GM12878 (cell line): ENCODE results near the gene OOSP3. TPM values are rescaled to one million over a fixed set of nuclear protein-coding genes. Genes with fewer than 3 reads are reported as not detected.
A peak's percentile ranks its signal among the peaks of the same experiment; 100 is the strongest.

Experiments
- ATAC-seq: fragments of 200-7000 bp; cut with Tn5 transposase; 3 replicates; pipeline ENCODE4 v1.9.1; 2020; ENCODE audit warnings: mild to moderate bottlenecking, moderate library complexity
- BruUV-seq: library from RNA; stranded (reverse); fragments of 400-500 nt; replicated peaks from 2 replicates; lab custom pipeline; 2021; lab: Mats Ljungman, UMichigan
- CTCF ChIA-PET: fragments of 300-600 bp; sonication (Branson Sonifier 250); formaldehyde crosslinking; extraction: SDS; loops from one replicate; lab custom pipeline; 2021; ENCODE audit warnings: inconsistent platforms; lab: Yijun Ruan, JAX
- POLR2A ChIA-PET: fragments of 350-600 bp; formaldehyde crosslinking; extraction: SDS; loops from one replicate; lab custom pipeline; 2021; ENCODE audit warnings: inconsistent platforms; lab: Charles Lee
- RAD21 ChIA-PET: fragments of 300-600 bp; sonication (Branson Sonifier 250); formaldehyde crosslinking; loops from one replicate; lab custom pipeline; 2023; ENCODE audit warnings: antibody characterized with exemption; ENCODE audit not compliant: unreplicated experiment; lab: Charles Lee
- SMC1A ChIA-PET: fragments of 300-600 bp; sonication (Branson Sonifier 250); formaldehyde crosslinking; loops from one replicate; lab custom pipeline; 2023; ENCODE audit not compliant: unreplicated experiment, uncharacterized antibody; lab: Charles Lee
- DNase-seq: peaks from one replicate; pipeline ENCODE4 v3.0.0-alpha.2; 2011; ENCODE audit warnings: low read depth, low spot score
- FAIRE-seq: peaks from 3 replicates; lab custom pipeline; 2011; peaks lifted over from hg19 to GRCh38; lab: Jason Lieb, UNC
- H2AFZ ChIP-seq: 2 replicates; pipeline ENCODE4 v1.6.0; 2011; ENCODE audit warnings: low read depth, low read length, control low read depth; ENCODE audit not compliant: control insufficient read depth
- H3K27ac ChIP-seq: 2 replicates; pipeline ENCODE4 v1.5.1; 2011; ENCODE audit warnings: control low read depth; ENCODE audit not compliant: control insufficient read depth, insufficient read depth
- H3K27me3 ChIP-seq, 2 experiments: replicated peaks in 1 of 2; 2 replicates each; pipeline versions ENCODE4 v1.6.0 to v1.6.1; 2011; ENCODE audit warnings: low read length in 1 of 2; ENCODE audit not compliant: control insufficient read depth in 2 of 2, insufficient read depth in 2 of 2
- H3K36me3 ChIP-seq, 2 experiments: 2 replicates each; pipeline ENCODE4 v1.5.1; 2011; ENCODE audit warnings: low read length in 1 of 2; ENCODE audit not compliant: control insufficient read depth in 2 of 2, insufficient read depth in 2 of 2
- H3K4me1 ChIP-seq: 2 replicates; pipeline ENCODE4 v1.6.1; 2011; ENCODE audit warnings: mild to moderate bottlenecking, low read length, moderate library complexity, mixed read lengths; ENCODE audit not compliant: control insufficient read depth, insufficient read depth
- H3K4me2 ChIP-seq: 2 replicates; pipeline ENCODE4 v1.6.0; 2011; ENCODE audit warnings: control low read depth; ENCODE audit not compliant: control insufficient read depth, insufficient read depth
- H3K4me3 ChIP-seq: fragments of 200-600 bp; sonication (generic); 2 replicates; pipeline ENCODE4 v1.5.1; 2016
- H3K79me2 ChIP-seq: 2 replicates; pipeline ENCODE4 v1.6.0; 2011; ENCODE audit warnings: low read length; ENCODE audit not compliant: control insufficient read depth, insufficient read depth
- H3K9ac ChIP-seq: 2 replicates; pipeline ENCODE4 v1.8.0; 2011; ENCODE audit warnings: low read length, control low read depth, mixed read lengths; ENCODE audit not compliant: control insufficient read depth, insufficient read depth
- H3K9me3 ChIP-seq: replicated peaks from 3 replicates; pipeline ENCODE4 v1.5.1; 2011; ENCODE audit warnings: mild to moderate bottlenecking, low read length; ENCODE audit not compliant: control insufficient read depth, insufficient read depth
- H4K20me1 ChIP-seq: 2 replicates; pipeline ENCODE4 v1.6.0; 2011; ENCODE audit not compliant: control insufficient read depth, insufficient read depth
- CHD4 ChIP-seq: fragments of 200-600 bp; sonication (generic); IDR thresholded peaks from 2 replicates; pipeline ENCODE4 v1.6.1; 2016; ENCODE audit warnings: mild to moderate bottlenecking
- E2F4 ChIP-seq: IDR thresholded peaks from 2 replicates; pipeline ENCODE4 v1.6.1; 2012; ENCODE audit warnings: low read depth, low read length, improper control_type of control experiment
- E4F1 ChIP-seq: fragments of 450-650 bp; IDR thresholded peaks from 2 replicates; pipeline ENCODE4 v1.6.1; 2018; ENCODE audit warnings: borderline replicate concordance, mild to moderate bottlenecking; ENCODE audit not compliant: partially characterized antibody
- FOS ChIP-seq: IDR thresholded peaks from 3 replicates; pipeline ENCODE4 v1.6.1; 2011; ENCODE audit warnings: borderline replicate concordance; ENCODE audit not compliant: insufficient read length; ENCODE audit errors: extremely low read depth
- FOXK2 ChIP-seq: fragments of 450-650 bp; IDR thresholded peaks from 2 replicates; pipeline ENCODE4 v1.6.1; 2017; ENCODE audit warnings: mild to moderate bottlenecking, moderate library complexity
- IRF5 ChIP-seq: fragments of 450-650 bp; IDR thresholded peaks from 2 replicates; pipeline ENCODE4 v1.6.1; 2017; ENCODE audit warnings: borderline replicate concordance
- MYB ChIP-seq: fragments of 150-350 bp; IDR thresholded peaks from 2 replicates; pipeline ENCODE4 v1.6.1; 2014; ENCODE audit warnings: mild to moderate bottlenecking, low read depth, low read length, borderline replicate concordance
- POLR2A ChIP-seq: IDR thresholded peaks from 2 replicates; pipeline ENCODE4 v1.6.1; 2011; ENCODE audit warnings: low read depth, mild to moderate bottlenecking, low read length
- RBBP5 ChIP-seq: fragments of 200-600 bp; sonication (generic); conservative IDR thresholded peaks from 2 replicates; pipeline ENCODE4 v1.6.1; 2016
- TAF1 ChIP-seq: IDR thresholded peaks from 2 replicates; pipeline ENCODE4 v1.6.1; 2011; ENCODE audit warnings: mild to moderate bottlenecking, low read depth, low read length, borderline replicate concordance
- USF1 ChIP-seq: IDR thresholded peaks from 2 replicates; pipeline ENCODE4 v1.6.1; 2011; ENCODE audit warnings: borderline replicate concordance, low read depth, mild to moderate bottlenecking, moderate library complexity, mixed read lengths, low read length; ENCODE audit not compliant: insufficient read depth; ENCODE audit errors: extremely low read length
- YY1 ChIP-seq: IDR thresholded peaks from 2 replicates; pipeline ENCODE4 v1.6.1; 2011; ENCODE audit warnings: low read depth, mild to moderate bottlenecking, low read length
- ZBED1 ChIP-seq: IDR thresholded peaks from 2 replicates; pipeline ENCODE4 v1.6.1; 2016; ENCODE audit warnings: borderline replicate concordance
- WGBS: methylation state at CpG from one replicate; pipeline ENCODE4 v1.1.6; 2016; ENCODE audit warnings: low lambda C conversion rate; ENCODE audit not compliant: insufficient replicate concordance, insufficient coverage; ENCODE audit errors: missing lambda C conversion rate; 5-methylcytosine and 5-hydroxymethylcytosine counted together
- in situ Hi-C: fragments of 300-500 bp; cut with MboI; formaldehyde crosslinking; loops from 9 replicates; pipeline ENCODE4 v1.14.3; 2018; ENCODE audit warnings: mixed read lengths
- intact Hi-C: fragments of 100-400 bp; cut with micrococcal nuclease; formaldehyde crosslinking; loops from one replicate; pipeline ENCODE4 v1.14.2; 2022; ENCODE audit not compliant: unreplicated experiment
- polyA plus RNA-seq, 11 experiments: library from polyadenylated mRNA; depleted of rRNA in 4 of 11; unstranded in 6 of 11; stranded (reverse) in 5 of 11; fragments of >200 nt; fragmentation: Nextera tagmentation in 4 of 11; fragmentation: Illumina TruSeq in 1 of 11; extraction: Ambion mirVana in 4 of 11; extraction: Trizol in 1 of 11; gene quantifications; 1 replicate in 1 of 11; 2 replicates in 10 of 11; pipeline versions ENCODE4 v1.2.1 to v1.2.3, GENCODE V29; 2011 to 2016; ENCODE audit warnings: inconsistent platforms in 2 of 11, missing spikeins in 2 of 11, low read depth in 1 of 11
- total RNA-seq, 4 experiments: library from RNA; depleted of rRNA in 3 of 4; stranded (reverse); fragments of >200 nt in 3 of 4; fragmentation: Illumina TruSeq in 1 of 4; extraction: Trizol in 1 of 4; gene quantifications; 2 replicates each; pipeline versions ENCODE4 v1.2.1 to v1.2.3, GENCODE V29; 2013 to 2021
- TF ChIP-seq, protein P1 (sequence below): IDR thresholded peaks from 2 replicates; pipeline ENCODE4 v1.6.1; 2012; ENCODE audit warnings: low read depth, low read length, improper control_type of control experiment
- TF ChIP-seq, protein P2 (sequence below): fragments of 150-350 bp; IDR thresholded peaks from 2 replicates; pipeline ENCODE4 v1.6.1; 2016; ENCODE audit warnings: low read depth, low read length

OOSP3 gene
- total and polyA plus RNA-seq, 10 of the 15 experiments (the other 5 are each of a cell fraction or from before 2014, with no cell fraction given), result 0.07 TPM; not detected in 9

- in situ Hi-C loops (no loop called here), intact Hi-C loops (loop anchor here (10.0 kb wide), 1 partner anchor 515 kb away; no protein-coding TSS in a partner anchor)
- H3K36me3 ChIP-seq, result no peaks in the 10 kb centered on the region
- no peak for DNase-seq
- ChIA-PET RAD21 (interaction anchor here (0.6 to 1.3 kb wide), 2 partner anchors 385 to 422 kb away, joined by 3 read pairs; no protein-coding TSS in a partner anchor), SMC1A (interaction anchor here (1.2 to 1.9 kb wide), 2 partner anchors 423 to 516 kb away, joined by 3 to 7 read pairs; no protein-coding TSS in a partner anchor), CTCF (interaction anchor here (1.4 kb wide), 1 partner anchor 422 kb away, joined by 4 read pairs; no protein-coding TSS in a partner anchor), POLR2A (interaction anchor here (0.5 kb wide), 1 partner anchor 157 kb away, joined by 4 read pairs; no protein-coding TSS in a partner anchor)
- no peaks in the 10 kb centered on the region for H3K4me1 ChIP-seq
- no peak overlapping the region for H3K9ac ChIP-seq
- H3K79me2 ChIP-seq, result no peaks in the 10 kb centered on the region
- no peak overlapping the region for H2AFZ ChIP-seq
- H3K27me3 ChIP-seq, result no peaks in the 10 kb centered on the region
- ATAC-seq, result peak; percentile 32; the same call in 2 of the 3 replicates
- no peaks in the 10 kb centered on the region for H4K20me1 ChIP-seq
- H3K4me2 ChIP-seq, result peak overlapping the region; percentile 13; the same call in 1 of the 2 replicates
- H3K27ac ChIP-seq, result no peak overlapping the region
- BruUV-seq, result no TSS peak
- no peak for TF ChIP-seq TAF1
- no peak for TF ChIP-seq E2F4
- no peak for TF ChIP-seq E4F1
- TF ChIP-seq POLR2A, result no peak
- TF ChIP-seq, protein P1, sequence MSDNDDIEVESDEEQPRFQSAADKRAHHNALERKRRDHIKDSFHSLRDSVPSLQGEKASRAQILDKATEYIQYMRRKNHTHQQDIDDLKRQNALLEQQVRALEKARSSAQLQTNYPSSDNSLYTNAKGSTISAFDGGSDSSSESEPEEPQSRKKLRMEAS, result no peak
- no peak for TF ChIP-seq CHD4
- no peak for TF ChIP-seq RBBP5
- TF ChIP-seq USF1, result no peak
- no peak for TF ChIP-seq IRF5
- TF ChIP-seq FOS, result no peak
- no peak for TF ChIP-seq ZBED1
- TF ChIP-seq FOXK2, result no peak
- no peak for TF ChIP-seq MYB
- TF ChIP-seq, protein P2, sequence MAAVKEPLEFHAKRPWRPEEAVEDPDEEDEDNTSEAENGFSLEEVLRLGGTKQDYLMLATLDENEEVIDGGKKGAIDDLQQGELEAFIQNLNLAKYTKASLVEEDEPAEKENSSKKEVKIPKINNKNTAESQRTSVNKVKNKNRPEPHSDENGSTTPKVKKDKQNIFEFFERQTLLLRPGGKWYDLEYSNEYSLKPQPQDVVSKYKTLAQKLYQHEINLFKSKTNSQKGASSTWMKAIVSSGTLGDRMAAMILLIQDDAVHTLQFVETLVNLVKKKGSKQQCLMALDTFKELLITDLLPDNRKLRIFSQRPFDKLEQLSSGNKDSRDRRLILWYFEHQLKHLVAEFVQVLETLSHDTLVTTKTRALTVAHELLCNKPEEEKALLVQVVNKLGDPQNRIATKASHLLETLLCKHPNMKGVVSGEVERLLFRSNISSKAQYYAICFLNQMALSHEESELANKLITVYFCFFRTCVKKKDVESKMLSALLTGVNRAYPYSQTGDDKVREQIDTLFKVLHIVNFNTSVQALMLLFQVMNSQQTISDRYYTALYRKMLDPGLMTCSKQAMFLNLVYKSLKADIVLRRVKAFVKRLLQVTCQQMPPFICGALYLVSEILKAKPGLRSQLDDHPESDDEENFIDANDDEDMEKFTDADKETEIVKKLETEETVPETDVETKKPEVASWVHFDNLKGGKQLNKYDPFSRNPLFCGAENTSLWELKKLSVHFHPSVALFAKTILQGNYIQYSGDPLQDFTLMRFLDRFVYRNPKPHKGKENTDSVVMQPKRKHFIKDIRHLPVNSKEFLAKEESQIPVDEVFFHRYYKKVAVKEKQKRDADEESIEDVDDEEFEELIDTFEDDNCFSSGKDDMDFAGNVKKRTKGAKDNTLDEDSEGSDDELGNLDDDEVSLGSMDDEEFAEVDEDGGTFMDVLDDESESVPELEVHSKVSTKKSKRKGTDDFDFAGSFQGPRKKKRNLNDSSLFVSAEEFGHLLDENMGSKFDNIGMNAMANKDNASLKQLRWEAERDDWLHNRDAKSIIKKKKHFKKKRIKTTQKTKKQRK, result no peak
- TF ChIP-seq YY1, result no peak
- H3K4me3 ChIP-seq, result no peak overlapping the region
- 0% methylated on average over 3 of the region's 3 CpGs for WGBS
- H3K9me3 ChIP-seq, result no peaks in the 10 kb centered on the region
- no peak for FAIRE-seq
Measured at GRCh38 chr11:59829358-59829757, 49.2 kb upstream of the OOSP3 start.
